ENCODE measurements around the gene ARVCF. TPM values are rescaled to one million over a fixed set of nuclear protein-coding genes. Genes with fewer than 3 reads are reported as not detected.
A peak's percentile ranks its signal among the peaks of the same experiment; 100 is the strongest.

ARVCF gene
- polyA plus RNA-seq, 12 donors, result 40.2 to 703 (median 80.3) TPM

GRCh38 chr22:19974268-19974861, 42.3 kb downstream of the ARVCF start:
- no peak for DNase-seq

GRCh38 chr22:19973551-19974267, 42.9 kb downstream of the ARVCF start:
- no peak for DNase-seq

GRCh38 chr22:19972652-19973550, 43.7 kb downstream of the ARVCF start:
- DNase-seq, result no peak

- DNase-seq, result no peak
Measured at GRCh38 chr22:19972251-19972650, 44.4 kb downstream of the ARVCF start.

GRCh38 chr22:19971276-19972124, 45.1 kb downstream of the ARVCF start:
- DNase-seq, result no peak

- peak; percentile 56 for DNase-seq
Measured at GRCh38 chr22:19970479-19971275, 45.9 kb downstream of the ARVCF start.

- DNase-seq, result no peak
Measured at GRCh38 chr22:19970031-19970478, 46.6 kb downstream of the ARVCF start.

GRCh38 chr22:19969141-19969928, 47.3 kb downstream of the ARVCF start:
- no peak for DNase-seq

GRCh38 chr22:19968450-19968891, 48.2 kb downstream of the ARVCF start:
- DNase-seq, result no peak

GRCh38 chr22:19967850-19968449, 48.7 kb downstream of the ARVCF start:
- DNase-seq, result no peak

GRCh38 chr22:19966908-19967750, 49.5 kb downstream of the ARVCF start:
- no peak for DNase-seq

GRCh38 chr22:19965771-19966709, 50.6 kb downstream of the ARVCF start:
- DNase-seq, result no peak

- no peak for DNase-seq
Measured at GRCh38 chr22:19964701-19965386, 51.8 kb downstream of the ARVCF start.

- no peak for DNase-seq
Measured at GRCh38 chr22:19963863-19964642, 52.6 kb downstream of the ARVCF start.

GRCh38 chr22:19962909-19963806, 53.5 kb downstream of the ARVCF start:
- no peak for DNase-seq
